Measurements from ENCODE around the gene OR2W1.

The OR2W1 gene, protein sequence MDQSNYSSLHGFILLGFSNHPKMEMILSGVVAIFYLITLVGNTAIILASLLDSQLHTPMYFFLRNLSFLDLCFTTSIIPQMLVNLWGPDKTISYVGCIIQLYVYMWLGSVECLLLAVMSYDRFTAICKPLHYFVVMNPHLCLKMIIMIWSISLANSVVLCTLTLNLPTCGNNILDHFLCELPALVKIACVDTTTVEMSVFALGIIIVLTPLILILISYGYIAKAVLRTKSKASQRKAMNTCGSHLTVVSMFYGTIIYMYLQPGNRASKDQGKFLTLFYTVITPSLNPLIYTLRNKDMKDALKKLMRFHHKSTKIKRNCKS

DNA sequence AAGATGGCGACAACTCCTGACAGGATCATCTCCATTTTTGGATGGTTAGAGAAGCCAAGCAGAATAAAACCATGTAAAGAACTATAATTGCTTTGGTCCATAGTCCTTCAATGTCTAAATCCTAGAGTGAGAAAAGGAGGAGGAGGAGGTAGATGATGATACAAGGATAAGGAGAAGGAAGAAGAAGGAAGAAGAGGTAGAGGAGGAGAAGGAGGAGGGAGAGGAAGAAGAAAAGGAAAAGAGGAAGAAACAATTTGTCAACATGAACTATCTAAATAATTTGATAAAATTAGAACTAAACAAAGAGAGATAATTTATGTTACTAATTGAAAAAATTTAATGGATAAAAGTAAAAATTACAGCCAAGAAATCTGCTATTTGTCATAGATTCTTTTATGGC is at the start of gene OR2W1:
Gene OR2W1 (minus strand): TSS at position 101 of the 400 bp plus-strand sequence. CDS start 0 bp downstream, at position 101.
- no peak for DNase-seq (ENCODE audit: low spot score)

DNA sequence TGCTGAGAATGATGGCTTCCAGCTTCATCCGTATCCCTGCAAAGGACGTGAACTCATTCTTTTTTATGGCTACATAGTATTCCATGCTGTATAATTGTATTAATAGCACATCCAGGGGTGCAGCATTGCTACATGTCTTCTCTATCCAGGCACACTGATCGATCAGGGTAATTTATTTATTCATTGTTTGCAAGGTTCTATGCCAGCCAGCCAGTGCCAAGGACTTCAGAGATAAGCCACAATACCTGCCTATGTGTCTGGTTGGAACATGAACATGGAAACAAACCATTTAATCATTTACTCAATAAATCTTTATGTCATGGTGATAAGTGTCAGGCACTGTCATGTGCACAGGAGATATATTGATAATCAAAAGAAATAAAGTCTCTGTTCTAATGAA is 48.0 kb upstream of the OR2W1 start:
- DNase-seq (ENCODE audit: low spot score), result no peak

DNA sequence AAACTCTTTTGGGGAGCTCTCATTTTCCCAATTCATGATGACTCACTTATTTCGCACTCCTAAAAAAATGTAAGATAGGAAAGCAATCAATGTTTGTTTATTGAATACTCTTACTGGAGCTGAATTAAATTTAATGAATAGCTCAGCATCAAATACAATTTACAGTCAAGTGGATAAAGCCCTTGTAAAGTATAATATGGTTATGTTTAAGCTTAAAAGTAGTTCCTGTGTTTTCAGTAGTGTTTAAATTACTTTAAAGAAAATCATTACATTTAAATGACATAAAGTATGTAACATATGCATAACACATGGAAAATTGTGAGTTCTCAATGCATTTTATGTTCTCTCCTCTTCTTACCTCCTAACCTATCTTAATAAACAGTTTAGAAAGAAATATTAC is 42.2 kb upstream of the OR2W1 start, which contains the start of gene OR2B3:
Gene OR2B3 (minus strand): TSS at position 101 of the 400 bp plus-strand sequence. CDS start 65 bp downstream, at position 36.
- no peak for DNase-seq (ENCODE audit: low spot score)

DNA sequence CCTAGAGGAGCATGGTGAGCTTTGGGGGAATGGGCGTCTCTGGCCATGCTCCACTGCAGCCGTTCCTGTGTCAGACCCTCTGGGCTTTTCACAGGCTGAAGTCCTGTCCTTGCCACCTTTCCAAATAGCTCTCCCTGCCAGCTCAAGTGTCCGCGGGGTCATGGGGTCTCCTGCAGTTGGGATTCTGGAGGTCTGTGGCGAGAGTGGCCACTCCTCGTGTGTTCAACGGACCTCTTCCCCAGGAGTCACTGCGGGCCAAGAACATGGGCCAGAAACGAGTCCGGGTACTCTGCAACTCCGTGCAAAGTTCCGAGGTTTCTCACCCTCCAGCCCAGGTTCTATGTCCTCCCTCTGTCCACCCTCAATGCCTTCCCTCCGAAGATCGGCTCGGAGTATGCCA is 37.5 kb upstream of the OR2W1 start:
- DNase-seq (ENCODE audit: low spot score), result no peak

DNA sequence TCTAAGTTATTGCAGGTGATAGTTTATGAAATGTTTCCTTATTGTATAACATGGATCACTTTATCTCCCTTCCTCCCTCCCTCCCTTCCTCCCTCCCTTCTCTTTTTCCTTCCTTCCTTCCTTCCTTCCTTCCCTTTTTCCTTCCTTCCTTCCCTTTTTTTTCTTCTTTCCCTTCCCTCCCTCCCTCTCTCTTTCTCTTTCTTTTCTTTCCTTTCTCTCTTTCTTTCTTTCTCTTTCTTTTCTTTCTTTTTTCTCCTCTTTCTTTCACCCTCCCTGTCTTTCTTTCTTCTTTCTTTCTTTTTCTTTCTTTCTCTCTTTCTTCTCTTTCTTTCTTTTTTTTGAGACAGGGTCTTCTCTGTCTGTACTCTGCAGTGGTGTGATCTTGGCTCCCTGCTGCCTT is 36.3 kb upstream of the OR2W1 start:
- DNase-seq (ENCODE audit: low spot score), result no peak

DNA sequence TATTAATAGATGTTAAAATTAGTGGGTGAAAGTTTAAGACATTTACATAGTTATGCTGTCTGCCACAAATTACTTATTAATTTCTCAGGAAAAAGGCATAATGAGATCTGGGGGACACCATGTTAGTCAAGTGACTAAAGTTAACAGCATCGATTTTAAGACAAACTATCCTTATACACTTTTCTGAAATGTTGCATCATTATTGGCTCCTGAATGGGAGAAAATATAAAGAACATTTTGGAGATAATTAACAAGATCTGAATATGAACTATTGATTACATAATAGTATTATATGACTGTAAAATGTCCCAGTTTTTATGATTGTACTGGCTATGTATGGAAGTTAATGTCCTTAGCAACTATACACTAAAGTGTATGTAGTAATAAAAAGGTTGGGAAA is 34.2 kb upstream of the OR2W1 start:
- no peak for DNase-seq (ENCODE audit: low spot score)

DNA sequence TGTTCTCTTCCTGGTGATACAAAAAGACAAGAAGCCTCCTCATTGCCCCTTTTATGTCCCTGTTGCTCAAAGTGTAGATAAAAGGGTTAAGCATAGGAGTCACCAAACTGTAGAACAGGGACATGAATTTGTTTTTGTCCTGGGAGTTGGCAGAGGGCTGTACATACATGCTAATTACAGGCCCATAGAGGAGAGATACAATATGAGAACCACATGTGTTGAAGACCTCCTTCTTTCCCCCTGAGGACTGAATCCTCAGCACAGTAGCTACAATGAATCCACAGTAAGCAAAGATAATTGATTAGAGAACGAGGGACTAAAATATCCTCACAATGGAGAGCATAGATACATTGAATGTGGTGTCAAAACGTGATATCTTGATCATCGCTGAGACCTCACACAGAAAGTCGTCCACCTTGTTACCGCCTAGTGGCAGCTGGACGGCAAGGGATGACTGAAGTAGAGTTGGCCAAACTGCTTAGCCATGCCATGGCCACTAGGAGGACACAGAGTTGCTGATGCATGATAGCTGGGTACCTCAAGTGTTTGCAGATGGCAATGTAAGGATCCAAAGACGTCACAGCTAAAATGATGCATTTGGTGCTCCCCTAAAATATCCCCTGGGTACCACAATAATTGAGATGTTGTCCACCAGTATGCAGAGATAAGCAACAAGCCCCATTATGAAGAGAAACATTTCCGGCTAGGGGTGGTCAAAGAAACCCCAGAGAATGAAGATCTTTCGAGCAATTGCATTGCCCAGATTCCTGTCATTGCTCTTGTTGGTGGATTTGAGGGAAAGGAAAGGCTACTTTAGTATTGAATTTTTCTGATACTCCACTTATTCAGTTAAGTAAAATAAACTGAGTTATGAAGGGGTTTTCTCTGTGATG is 27.1 kb upstream of the OR2W1 start:
- DNase-seq (ENCODE audit: low spot score), result peak; percentile 2

DNA sequence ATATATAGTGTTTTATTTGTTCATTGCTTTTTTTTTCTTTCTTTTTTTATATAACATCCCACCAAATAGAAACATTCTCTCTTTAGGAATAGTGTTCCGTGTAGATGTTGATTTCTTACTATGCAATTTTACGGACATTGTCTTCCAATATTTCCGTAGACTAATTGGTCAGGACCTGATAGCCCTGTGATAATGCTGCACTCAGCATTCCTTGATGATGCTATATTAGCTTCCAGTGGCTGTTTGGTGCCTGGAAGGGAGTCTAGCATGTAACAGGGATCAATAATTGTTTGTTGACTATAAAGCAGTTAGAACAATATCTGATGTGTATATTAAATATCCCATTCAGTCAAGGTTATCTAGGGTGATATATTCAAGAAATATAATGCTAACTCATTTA is 6.7 kb upstream of the OR2W1 start:
- DNase-seq (ENCODE audit: low spot score), result no peak

DNA sequence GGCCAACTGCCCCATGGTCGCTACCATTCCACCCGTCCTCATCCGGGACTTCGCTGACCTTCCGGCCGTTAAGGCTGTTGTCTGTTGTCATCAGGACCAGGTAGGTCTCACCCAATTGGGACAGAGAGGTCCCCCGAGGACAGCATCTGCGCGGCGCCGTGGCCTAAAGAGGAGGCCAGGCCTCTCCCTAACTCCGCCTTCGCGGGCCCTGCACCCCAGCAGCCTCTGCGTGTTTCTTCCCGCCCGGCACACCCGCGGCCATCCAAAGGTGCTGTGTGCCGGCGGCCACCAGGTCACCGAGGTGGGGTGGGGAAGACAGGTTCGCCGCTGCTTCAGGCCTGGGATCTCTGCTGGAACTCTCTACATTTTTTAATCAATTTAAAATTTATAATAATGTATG is 9.0 kb downstream of the OR2W1 start:
- no peak for DNase-seq (ENCODE audit: low spot score)

DNA sequence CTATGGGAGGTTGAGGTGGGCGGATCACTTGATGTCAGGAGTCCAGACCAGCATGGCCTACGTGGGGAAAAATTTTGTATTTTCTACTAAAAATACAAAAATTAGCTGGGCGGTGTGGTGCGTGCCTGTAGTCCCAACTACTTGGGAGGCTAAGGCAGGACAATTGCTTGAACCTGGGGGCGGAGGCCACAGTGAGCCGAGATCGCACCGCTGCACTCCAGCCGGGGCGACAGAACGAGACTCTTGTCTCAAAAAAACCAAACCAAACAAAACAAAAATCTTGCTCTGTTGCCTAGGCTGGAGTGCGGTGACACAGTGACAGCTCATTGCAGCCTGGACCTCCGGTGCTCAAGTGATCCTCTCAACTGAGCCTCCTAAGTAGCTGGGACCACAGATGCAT is 16.2 kb downstream of the OR2W1 start:
- DNase-seq (ENCODE audit: low spot score), result no peak

DNA sequence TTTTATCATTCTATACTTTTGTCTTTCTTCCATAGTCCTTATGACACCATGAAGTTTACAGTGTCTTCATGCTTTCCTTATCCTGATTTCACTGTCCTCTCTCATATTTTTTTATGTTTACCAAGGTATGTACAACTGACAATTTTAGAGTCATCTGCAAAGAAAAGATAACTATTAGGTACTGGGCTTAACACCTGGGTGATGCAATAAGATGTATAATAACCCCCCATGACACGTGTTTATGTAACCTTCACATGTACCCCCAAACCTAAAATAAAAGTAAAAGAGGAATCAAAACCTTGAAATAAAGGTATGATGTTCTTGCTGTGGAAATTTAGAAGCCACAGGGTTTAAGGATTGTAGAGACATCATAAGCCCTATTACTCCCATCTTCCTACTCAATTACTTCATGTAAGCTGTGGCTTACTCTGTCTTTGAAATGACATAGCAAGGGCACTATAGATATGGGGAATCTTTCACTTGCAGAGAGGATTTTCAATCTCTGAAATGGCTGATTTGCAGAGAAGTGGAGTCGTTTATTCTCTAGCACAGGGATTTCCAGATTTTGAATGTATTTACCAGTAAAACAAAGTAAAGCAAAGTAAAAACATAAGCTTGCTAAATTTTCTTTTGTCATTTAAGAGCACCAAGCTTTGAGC is 18.9 kb downstream of the OR2W1 start:
- no peak for DNase-seq (ENCODE audit: low spot score)

DNA sequence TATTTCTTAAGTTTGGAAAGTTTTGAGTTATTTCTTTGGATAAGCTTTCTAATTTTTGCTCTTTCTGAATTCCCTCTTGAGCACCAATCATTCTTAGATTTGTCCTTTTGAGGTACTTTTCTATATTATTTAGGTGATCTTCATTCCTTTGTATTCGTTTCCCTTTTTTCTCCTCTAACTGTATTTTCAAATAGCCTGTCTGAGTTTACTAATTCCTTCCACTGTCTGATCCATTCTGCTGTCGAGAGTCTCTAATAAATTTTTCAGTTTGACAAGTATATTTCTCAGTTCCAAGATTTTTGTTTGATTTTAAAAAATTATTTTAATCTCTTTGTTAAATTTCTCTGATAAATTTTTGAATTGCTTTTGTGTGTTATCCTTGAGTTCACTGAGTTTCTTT is 23.5 kb downstream of the OR2W1 start:
- DNase-seq (ENCODE audit: low spot score), result no peak

DNA sequence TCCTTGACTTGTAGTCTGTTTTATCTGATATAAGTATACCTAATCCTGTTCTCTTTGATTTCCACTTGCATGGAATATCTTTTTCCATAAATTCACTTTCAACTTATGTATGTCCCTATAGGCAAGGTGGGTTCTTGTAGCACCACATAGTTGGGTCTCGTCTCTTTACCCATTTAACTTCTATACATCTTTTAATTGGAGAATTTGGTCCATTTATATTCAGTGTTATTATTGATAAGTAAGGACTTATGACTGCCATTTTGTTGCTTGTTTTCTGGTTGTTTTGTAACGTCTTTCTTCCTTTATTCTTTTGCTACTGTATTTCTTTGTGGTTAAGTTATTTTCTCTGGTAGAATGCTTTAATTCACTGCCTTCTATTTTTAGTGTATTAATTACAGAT is 25.3 kb downstream of the OR2W1 start:
- DNase-seq (ENCODE audit: low spot score), result no peak

DNA sequence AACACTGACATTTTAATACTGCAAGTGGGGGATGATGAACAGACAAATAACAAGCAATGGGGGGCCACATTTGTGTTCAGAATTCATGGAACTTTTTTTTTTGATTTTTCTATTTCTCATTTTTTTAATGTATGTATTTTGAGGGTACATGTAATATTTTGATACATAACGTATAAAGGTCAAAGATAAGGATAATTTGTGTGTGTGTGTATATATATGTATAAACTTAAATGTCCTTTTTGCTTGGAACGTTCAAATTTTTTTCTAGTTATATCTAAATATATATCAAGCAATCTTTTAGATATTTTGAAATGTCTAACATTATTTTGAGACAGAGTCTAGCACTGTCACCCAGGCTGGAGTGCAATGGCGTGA is 27.6 kb downstream of the OR2W1 start:
- DNase-seq (ENCODE audit: low spot score), result no peak

DNA sequence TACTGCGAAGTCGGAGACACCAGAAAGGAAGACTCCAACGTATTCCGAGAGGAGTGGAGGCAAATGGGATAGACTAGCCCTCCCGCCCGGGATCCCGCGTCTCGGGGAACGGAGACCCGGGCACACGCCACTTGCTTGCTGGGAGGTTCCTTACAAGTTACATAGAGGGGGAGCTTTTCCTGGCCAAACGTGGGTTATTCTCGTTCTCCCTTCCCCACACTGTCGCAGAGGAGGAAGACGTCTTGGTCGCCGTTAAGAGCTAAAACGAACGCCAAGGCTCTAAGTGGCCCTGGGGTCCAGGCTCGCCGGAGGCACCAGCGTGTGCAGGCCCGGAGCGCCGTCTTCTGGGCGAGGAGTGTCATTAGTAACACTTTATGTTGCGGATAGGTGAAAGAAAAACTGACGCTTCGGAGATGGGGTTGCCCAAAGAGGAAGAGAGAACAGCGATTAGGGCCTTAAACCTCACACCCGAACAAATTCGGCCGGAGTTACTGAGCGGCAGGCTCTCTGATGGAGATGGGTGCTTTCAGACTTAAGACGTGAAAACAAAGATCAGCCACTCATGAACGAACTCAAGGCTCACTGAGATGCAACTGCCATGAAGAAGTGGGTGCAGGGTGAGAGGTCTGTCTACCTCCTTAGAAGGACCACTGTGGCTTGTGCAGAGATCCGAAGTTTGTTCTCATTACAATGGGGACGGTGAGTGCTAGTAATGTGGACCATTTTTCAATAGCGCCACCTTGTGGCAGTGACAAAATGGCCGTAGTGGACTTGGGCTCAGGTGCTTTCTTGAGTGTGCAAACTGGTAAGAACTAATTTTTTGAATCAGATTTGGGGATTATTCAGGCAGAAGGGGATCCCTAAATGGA is 28.2 kb downstream of the OR2W1 start:
- DNase-seq (ENCODE audit: low spot score), result peak; percentile 53

DNA sequence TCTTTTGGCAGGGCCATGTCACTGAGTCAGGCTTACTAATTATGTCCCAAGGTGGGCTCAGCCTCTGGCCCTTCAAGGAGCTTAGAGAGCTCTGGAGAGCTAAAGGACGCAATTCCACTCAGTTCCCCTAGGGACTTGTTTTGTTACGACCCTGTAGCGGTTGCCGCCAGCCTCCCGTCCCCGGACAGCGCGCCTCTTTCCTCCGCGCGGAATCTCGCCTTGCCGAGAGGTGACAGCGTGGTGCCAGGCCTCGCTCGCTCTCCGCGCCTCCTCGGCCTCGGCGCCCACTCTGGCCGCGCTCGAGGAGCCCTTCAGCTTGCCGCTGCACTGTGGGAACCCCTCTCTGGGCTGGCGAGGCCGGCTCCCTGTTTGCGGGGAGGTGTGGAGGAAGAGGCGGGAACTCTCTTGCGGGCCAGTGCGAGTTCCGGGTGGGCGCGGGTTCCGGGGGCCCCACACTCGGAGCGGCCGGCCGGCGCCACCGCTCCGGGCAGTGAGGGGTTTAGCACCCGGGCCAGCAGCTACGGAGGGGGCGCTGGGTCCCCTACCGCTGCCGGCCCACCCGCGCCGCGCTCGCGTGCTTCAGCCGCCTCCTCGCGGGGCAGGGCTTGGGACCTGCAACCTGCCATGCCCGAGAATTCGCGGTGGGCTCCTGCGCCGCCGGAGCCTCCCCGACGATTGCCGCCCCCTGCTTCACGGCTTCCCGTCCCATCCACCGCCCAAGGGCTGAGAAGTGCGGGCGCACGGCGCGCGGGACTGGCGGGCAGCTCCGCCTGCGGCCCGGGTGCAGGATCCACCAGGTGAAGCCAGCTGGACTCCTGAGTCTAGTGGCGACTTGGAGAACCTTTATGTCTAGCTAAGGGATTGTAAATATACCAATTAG is 30.0 kb downstream of the OR2W1 start:
- no peak for DNase-seq (ENCODE audit: low spot score)

DNA sequence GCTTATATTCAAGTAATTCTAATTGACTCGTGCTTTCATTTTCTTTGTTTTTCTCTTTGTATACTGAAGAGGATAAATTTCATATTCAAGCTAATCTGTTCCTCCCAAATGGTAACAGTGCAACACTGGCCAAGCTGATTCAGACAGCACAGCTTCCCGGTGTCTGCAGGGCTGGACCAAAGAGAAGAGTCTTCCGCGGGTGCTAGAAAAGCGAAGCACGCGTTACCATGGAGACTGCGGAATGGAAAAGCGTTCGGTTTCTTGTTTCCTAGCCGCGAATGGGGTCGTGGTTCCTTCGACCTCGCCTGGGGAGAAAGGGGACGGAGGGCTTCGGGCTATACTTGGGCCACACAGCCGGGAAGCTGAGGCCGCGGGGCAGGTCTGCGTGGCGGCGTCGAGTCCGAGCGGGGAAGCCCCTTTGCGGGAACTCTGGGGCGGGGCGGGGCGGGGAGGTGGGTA is 33.7 kb downstream of the OR2W1 start:
- peak; percentile 70 for DNase-seq (ENCODE audit: low spot score)

DNA sequence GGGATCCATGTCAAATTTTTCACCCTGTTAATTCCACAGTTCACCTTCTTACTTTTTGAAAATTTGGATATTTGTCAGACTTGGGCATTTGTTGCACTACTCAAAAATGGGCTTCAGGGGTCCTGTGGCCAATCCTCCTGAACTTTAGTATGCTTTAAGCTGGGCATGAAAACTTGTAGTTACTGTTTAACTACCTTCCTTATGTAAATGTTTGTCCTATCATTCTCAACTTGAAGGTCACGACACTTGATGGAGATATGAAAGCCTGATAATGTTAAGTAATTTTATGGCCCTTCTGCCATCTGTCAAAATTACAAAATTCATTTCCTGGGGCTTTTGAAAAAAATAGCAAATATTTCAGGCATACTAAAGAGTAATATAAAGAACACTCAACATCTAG is 35.6 kb downstream of the OR2W1 start:
- no peak for DNase-seq (ENCODE audit: low spot score)

DNA sequence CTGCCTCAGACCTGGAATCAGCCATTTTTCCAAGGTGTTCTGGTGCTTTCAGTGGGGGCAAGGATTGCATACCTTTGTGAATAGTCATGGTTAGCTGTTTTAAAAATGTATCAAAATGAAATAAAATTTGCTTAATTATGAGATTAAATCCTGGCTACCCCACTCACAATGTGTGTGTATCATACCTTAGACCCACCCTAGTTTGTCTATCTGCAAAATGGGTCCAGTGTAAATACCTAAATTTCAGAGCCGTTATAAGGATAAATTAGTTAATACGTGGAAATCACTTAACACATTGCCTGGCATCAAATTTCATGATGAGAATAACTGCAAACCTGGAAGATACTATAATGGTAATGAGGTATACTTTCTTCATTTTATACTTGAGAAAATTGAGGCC is 36.9 kb downstream of the OR2W1 start:
- no peak for DNase-seq (ENCODE audit: low spot score)

DNA sequence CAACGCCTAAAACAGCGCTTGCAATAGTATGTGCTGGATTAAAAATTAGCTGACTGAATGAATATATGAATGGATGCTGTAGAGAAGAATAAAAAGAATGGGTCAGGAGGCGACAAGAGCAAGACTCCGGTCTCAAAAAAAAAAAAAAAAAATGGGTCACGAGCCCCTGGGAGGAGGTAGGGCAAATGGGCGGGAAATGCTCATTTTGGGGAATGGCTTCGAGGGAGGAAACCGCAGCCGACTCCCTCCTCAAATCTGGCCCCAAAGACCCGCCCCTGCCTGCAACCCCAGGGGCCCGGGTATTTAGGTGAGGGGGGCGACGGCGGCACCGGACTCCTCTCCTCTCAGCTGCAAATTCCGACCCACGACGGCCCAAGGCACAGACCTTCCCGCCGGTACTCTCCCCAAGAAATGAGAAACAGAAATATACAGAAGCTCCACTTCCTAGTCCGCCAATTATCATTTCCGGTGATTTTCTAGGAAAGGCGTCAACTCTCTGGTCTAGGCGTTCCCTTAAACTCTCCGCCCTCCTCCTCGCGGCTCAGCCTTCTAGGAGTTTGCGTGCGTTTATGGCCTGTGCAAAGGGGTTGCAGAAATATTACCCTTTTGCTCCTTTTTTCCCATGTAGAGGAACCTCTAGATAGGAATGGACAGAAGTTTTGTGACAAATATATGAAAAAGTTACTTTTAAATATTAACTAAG is 39.6 kb downstream of the OR2W1 start, which contains the start of gene ZNF311:
Gene ZNF311 (minus strand): TSS at position 133 of the 703 bp plus-strand sequence. CDS start 1,361 bp downstream, outside the sequence.
- DNase-seq (ENCODE audit: low spot score), result peak; percentile 55

Measured in hepatic stellate cell (primary cell).